ENCODE data around the gene MR1.
A peak's percentile ranks its signal among the peaks of the same experiment; 100 is the strongest.

DNA sequence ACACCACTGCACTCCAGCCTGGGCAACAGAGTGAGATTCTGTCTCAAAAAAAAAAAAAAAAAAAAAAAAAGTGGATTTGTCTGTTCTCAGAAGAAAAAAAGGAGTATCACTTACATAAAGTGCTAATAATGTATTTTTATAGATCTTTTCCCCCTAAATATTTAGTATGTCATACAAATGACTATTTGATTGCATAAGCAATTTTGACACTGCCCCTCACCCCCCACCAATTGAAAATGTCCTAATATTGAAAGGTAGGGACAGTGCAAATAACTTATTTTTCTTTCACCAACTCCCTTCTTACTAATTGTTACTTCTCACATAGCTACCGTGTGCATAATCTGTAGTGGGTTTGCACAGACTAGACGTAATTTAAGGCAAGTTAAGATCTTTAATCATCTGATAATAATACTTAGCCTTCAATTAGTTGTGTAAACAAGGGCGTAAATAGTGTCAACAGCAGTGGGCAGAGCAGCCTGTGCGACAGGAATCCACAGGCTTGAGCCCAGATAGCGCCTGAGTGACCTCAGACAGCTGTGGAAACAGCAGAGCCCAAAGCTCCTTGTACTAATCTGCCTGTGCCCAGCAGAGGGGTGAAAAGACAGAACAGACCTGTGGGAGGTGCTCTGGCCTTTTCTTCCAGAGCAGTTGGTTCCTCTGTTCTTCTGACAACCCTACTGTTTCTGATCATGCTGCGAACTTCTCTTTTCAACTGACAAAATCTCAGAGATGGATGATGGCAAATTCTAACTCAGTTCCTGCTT lies 50.2 kb downstream of the MR1 start:
- TF ChIP-seq, protein P1, sequence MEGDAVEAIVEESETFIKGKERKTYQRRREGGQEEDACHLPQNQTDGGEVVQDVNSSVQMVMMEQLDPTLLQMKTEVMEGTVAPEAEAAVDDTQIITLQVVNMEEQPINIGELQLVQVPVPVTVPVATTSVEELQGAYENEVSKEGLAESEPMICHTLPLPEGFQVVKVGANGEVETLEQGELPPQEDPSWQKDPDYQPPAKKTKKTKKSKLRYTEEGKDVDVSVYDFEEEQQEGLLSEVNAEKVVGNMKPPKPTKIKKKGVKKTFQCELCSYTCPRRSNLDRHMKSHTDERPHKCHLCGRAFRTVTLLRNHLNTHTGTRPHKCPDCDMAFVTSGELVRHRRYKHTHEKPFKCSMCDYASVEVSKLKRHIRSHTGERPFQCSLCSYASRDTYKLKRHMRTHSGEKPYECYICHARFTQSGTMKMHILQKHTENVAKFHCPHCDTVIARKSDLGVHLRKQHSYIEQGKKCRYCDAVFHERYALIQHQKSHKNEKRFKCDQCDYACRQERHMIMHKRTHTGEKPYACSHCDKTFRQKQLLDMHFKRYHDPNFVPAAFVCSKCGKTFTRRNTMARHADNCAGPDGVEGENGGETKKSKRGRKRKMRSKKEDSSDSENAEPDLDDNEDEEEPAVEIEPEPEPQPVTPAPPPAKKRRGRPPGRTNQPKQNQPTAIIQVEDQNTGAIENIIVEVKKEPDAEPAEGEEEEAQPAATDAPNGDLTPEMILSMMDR (IDR thresholded peaks at IDR 0.05): peak; percentile 21 to 77 (median 70)
- TF ChIP-seq POLR2A (IDR thresholded peaks at IDR 0.05): no peak
